HG03432 (cell line): ENCODE measurements around the gene PSMA7.

Source experiments
- ATAC-seq: cut with Tn5 transposase; IDR thresholded peaks from one replicate; pipeline ENCODE4 v1.9.1; 2021; ENCODE audit warnings: mild to moderate bottlenecking, moderate library complexity; ENCODE audit not compliant: unreplicated experiment

The PSMA7 gene

GRCh38 chr20:62172666-62173065 lies 29.5 kb upstream of the PSMA7 start:
- ATAC-seq: no peak

GRCh38 chr20:62171245-62171644 lies 28.1 kb upstream of the PSMA7 start:
- ATAC-seq: no peak

- no peak for ATAC-seq
Observed at GRCh38 chr20:62170536-62170935, 27.3 kb upstream of the PSMA7 start.

GRCh38 chr20:62168890-62169435 lies 25.8 kb upstream of the PSMA7 start:
- ATAC-seq: no peak

GRCh38 chr20:62168061-62168460 lies 24.9 kb upstream of the PSMA7 start:
- ATAC-seq: no peak

GRCh38 chr20:62167474-62167873 lies 24.3 kb upstream of the PSMA7 start:
- ATAC-seq: no peak

GRCh38 chr20:62165762-62166399 lies 22.7 kb upstream of the PSMA7 start:
- ATAC-seq: no peak

GRCh38 chr20:62164879-62165761 lies 21.9 kb upstream of the PSMA7 start:
- no peak for ATAC-seq

GRCh38 chr20:62163986-62164762 lies 21.0 kb upstream of the PSMA7 start:
- ATAC-seq: no peak

GRCh38 chr20:62163485-62163865 lies 20.3 kb upstream of the PSMA7 start:
- ATAC-seq: no peak

GRCh38 chr20:62162765-62163484 lies 19.7 kb upstream of the PSMA7 start:
- ATAC-seq: no peak

- ATAC-seq: no peak
Observed at GRCh38 chr20:62161347-62161746, 18.2 kb upstream of the PSMA7 start.

GRCh38 chr20:62160876-62161275 lies 17.7 kb upstream of the PSMA7 start:
- no peak for ATAC-seq

GRCh38 chr20:62160253-62160652 lies 17.1 kb upstream of the PSMA7 start:
- no peak for ATAC-seq

- peak; percentile 55 for ATAC-seq
Observed at GRCh38 chr20:62159839-62160238, 16.6 kb upstream of the PSMA7 start.

GRCh38 chr20:62159052-62159451 lies 15.9 kb upstream of the PSMA7 start:
- ATAC-seq: no peak

- no peak for ATAC-seq
Observed at GRCh38 chr20:62158541-62158940, 15.3 kb upstream of the PSMA7 start.

- ATAC-seq: no peak
Observed at GRCh38 chr20:62158088-62158400, 14.8 kb upstream of the PSMA7 start.

GRCh38 chr20:62157387-62158087 lies 14.3 kb upstream of the PSMA7 start:
- no peak for ATAC-seq
